Erythroblast (primary cell): Measurements from ENCODE around the gene KCP.

Source experiments
- GATA1 ChIP-seq: IDR thresholded peaks from 2 replicates; pipeline ENCODE4 v1.6.1; 2011; ENCODE audit warnings: low read depth, mild to moderate bottlenecking, control low read depth, low read length, moderate library complexity
- POLR2A ChIP-seq: IDR thresholded peaks from 2 replicates; pipeline ENCODE4 v1.6.1; 2011; ENCODE audit warnings: mild to moderate bottlenecking, low read length

- TF ChIP-seq POLR2A, result no peak
- no peak for TF ChIP-seq GATA1
These were observed 1.8 kb upstream of the KCP start for GRCh38 chr7:128912281-128912680.
